Duodenal mucosa (tissue), 2 donors: Measurements from ENCODE around the gene TLE4.

ENCODE experiments used
- H3K27ac ChIP-seq: one replicate; pipeline ENCODE4 v1.7.0; 2013; ENCODE audit warnings: low read depth, low read length
- H3K27me3 ChIP-seq, 2 donors: one replicate each; pipeline ENCODE4 v1.7.0; 2013; ENCODE audit warnings: low read length in 2 of 2, control low read depth in 1 of 2; ENCODE audit not compliant: insufficient read depth in 2 of 2, control insufficient read depth in 1 of 2
- H3K36me3 ChIP-seq, 2 donors: one replicate each; pipeline ENCODE4 v1.7.0; 2013; ENCODE audit warnings: low read length in 2 of 2, control low read depth in 1 of 2; ENCODE audit not compliant: insufficient read depth in 2 of 2, control insufficient read depth in 1 of 2
- H3K4me1 ChIP-seq, 2 donors: one replicate each; pipeline ENCODE4 v1.7.0; 2013; ENCODE audit warnings: low read length in 2 of 2, control low read depth in 1 of 2; ENCODE audit not compliant: insufficient read depth in 2 of 2, control insufficient read depth in 1 of 2
- H3K4me3 ChIP-seq, 2 donors: one replicate each; pipeline ENCODE4 v1.7.0; 2013; ENCODE audit warnings: low read length in 2 of 2, low read depth in 1 of 2
- H3K9ac ChIP-seq, 2 donors: one replicate each; pipeline ENCODE4 v1.7.0; 2013; ENCODE audit warnings: low read length in 2 of 2, low read depth in 1 of 2
- H3K9me3 ChIP-seq, 2 donors: one replicate each; pipeline ENCODE4 v1.7.0; 2013; ENCODE audit warnings: low read length in 2 of 2, control low read depth in 1 of 2; ENCODE audit not compliant: control insufficient read depth in 1 of 2

TLE4 gene

DNA sequence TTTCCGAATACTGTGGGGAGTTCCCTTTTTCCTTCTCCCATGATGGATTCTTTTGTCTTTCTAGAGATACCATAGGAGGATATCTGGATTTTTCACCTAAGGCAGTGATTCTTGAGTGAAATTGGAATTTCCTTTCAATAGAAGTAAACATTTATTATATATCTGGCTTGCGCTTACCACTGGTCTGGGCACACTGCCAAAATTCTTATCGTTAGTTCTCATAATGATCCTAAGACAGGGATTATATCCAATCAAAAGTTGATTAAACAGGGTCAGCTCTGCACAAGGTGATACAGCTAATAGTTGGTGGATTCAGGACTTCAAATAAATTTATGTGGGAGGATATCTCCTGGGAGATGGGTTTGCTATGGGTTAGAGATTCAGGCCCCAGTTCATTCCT, 9.6 kb downstream of the TLE4 start:
- H3K9ac ChIP-seq = no peak overlapping the region
- H3K27me3 ChIP-seq = no peaks in the 10 kb centered on the region
- H3K4me1 ChIP-seq = peaks cover 11 to 40% of the 10 kb centered on the region in 2 donors
- no peak overlapping the region for H3K27ac ChIP-seq
- no peaks in the 10 kb centered on the region for H3K9me3 ChIP-seq
- H3K36me3 ChIP-seq = no peaks in the 10 kb centered on the region
- no peak overlapping the region for H3K4me3 ChIP-seq

DNA sequence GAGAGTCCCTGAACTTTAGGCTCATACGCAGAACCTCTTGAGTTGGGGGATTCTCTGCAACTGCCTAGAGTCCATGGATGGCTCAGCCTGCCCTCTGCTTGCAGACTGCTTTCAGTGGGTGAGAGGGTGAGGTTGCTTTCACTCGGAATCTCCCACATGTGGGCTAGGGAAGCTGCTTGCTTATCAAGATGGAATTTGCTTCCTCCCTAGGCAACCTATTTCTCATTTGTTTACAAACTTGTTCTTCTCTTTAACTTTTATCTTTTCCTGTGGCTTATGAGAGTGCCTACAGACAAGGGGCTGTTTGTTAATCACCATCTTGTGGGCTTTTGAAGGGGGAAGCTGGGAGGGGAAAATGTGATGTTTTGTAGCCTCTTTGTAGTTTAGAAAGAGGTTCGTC, 10.0 kb downstream of the TLE4 start:
- H3K9me3 ChIP-seq = no peaks in the 10 kb centered on the region
- H3K9ac ChIP-seq = no peak overlapping the region
- H3K27me3 ChIP-seq = no peaks in the 10 kb centered on the region
- no peak overlapping the region for H3K27ac ChIP-seq
- no peak overlapping the region for H3K4me3 ChIP-seq
- peaks cover 11 to 40% of the 10 kb centered on the region in 2 donors for H3K4me1 ChIP-seq
- H3K36me3 ChIP-seq = no peaks in the 10 kb centered on the region

DNA sequence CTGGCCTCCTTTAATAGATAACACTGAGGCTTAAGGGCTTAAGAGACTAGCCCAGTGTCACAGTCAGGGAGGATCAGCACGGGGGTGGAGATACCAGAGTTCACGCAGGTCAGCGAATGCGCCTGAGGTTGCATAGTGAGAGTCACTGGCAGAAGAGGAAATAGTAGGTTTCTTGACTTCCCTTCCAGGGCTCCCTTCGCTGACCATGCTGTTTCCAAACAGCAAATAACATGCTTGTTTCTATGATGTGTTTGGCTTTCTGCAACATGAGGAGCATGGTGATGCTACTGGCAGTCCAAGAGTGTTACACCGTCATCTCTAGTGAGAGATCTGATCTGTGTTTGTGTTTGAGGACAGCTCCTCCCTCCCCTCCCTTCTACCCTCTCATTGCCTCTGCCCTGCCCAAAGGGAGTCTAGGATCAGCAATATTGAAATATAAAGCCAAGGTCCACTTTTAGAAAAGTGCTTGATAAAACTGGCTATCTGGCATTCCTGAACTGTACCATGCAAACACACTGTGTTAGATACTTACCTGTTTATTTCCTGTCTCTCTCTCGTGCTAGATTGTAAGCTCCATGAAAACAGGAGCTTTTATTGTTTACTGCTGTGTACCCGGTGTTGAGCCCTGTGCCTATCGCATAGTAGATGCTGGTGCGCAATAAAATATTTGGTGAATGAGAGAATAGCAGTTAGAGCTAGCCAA, 12.3 kb downstream of the TLE4 start:
- H3K4me1 ChIP-seq = peaks cover 11 to 40% of the 10 kb centered on the region in 2 donors
- no peak overlapping the region for H3K27ac ChIP-seq
- H3K9me3 ChIP-seq = no peaks in the 10 kb centered on the region
- no peaks in the 10 kb centered on the region for H3K27me3 ChIP-seq
- H3K4me3 ChIP-seq = no peak overlapping the region
- no peaks in the 10 kb centered on the region for H3K36me3 ChIP-seq
- no peak overlapping the region for H3K9ac ChIP-seq

DNA sequence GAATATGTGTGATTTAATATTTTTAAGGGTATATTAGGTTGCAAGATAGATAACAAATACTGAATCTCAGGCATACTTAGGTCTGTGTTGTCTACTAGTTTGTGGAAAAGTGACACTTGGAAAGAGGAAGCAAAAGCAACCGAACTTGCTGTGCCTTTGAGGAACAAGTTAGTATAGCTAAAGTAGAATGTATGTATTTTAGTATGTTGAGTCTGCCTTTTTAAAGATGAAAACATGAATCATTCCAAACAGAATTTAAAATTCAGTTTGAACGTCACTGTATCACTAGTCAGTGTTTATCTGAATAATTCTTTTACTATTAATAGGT, 12.9 kb downstream of the TLE4 start:
- Histone ChIP-seq H3K27ac (no peak overlapping the region), H3K4me1 (peaks cover 11 to 40% of the 10 kb centered on the region in 2 donors), H3K9ac (no peak overlapping the region), H3K27me3 (no peaks in the 10 kb centered on the region), H3K9me3 (no peaks in the 10 kb centered on the region), H3K4me3 (no peak overlapping the region), H3K36me3 (no peaks in the 10 kb centered on the region)

DNA sequence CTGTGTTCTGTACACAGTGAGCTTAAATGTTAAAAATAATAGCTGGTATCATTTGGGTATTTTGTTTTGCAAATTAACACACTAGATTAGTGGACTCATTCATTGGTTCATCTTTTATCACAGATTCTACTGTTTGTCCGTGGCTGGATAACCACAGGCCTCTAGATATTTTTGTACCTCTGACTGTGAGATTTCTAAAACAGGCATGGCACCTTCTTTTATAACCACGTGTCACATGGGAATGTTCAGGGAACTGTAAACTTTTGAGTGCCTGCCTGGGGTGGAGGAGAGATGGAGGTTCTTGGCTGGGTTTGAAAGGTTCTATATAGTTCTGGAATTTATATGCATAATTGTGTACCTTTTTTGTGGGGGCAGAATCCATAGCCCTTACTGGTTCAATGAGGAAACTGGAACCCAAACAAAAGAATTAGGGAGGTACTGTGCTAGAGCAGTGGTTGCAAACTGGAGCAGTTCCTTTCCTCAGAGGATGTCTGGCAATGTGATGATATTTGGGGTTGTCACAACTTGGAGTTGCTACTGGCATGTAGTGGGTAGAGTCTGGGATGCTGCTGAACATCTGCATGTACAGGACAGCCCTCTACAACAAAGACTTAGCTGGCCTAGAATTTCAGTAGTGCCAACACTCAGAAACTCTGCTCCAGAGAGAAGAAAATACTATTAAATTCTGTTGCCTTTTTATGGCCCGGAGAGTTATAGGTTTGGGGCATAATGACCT, 16.9 kb downstream of the TLE4 start:
- Histone ChIP-seq H3K9ac (no peak overlapping the region), H3K9me3 (no peaks in the 10 kb centered on the region), H3K4me1 (peaks cover 10 to 17% of the 10 kb centered on the region in 2 donors), H3K27ac (no peak overlapping the region), H3K36me3 (no peaks in the 10 kb centered on the region), H3K27me3 (no peaks in the 10 kb centered on the region), H3K4me3 (no peak overlapping the region)

DNA sequence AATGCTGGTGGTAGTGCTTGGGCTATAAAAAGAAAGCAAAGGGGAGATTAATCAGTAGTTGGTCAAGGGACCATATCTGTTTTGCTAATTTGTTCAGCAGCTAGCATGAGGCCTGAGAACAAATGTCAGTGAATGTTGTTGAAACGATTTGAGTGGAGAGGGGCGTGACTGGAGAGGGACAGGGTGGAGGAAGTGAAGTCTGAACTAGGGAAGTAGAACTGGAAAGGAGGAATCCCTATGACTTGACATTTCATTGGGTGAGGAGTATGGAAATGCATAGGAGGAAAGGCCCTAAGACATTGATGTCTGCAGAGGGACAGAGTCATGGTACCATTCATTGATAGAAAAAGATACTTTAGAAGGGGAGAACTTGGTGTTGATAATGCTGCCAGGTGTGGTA, 19.7 kb downstream of the TLE4 start:
- Histone ChIP-seq H3K4me1 (peaks cover 5 to 10% of the 10 kb centered on the region in 2 donors), H3K36me3 (no peaks in the 10 kb centered on the region), H3K9me3 (no peaks in the 10 kb centered on the region), H3K4me3 (no peak overlapping the region), H3K27ac (no peak overlapping the region), H3K27me3 (no peaks in the 10 kb centered on the region), H3K9ac (no peak overlapping the region)

DNA sequence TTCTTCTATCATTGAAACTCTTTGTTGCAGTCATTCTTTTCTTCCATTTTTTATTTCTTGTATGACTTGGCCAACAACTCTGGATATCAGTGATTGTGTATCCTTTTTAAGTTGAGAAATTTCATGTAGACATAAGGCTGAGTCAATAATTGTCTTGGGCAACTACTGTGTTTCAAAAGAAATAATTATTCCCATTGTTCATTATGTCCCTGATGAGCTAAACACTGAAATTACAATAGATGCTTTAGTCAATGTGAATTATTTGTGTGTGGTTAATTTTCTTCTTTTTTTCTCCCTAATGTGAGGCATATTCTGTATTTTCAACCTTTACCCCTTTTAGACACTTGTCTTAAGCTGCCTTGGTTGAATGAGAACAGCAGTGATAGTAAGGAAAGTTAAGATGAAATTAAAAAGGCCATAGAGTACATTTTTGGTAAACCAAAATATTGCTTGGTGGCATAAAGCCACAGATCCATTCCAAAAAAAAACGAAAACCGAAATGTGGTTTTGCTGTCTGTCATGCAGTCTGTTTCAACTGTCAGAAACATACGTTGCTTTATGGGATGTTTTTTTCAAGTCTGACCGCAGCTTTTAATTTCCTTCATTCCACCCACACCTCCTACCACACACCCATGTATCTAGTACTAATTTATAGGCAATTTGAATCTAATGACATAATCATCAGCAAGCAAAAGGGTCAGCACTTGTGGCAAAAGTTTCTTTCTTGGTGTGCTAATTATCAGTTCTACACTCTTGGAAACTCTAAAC, 21.1 kb downstream of the TLE4 start:
- Histone ChIP-seq H3K36me3 (no peaks in the 10 kb centered on the region), H3K4me1 (peaks cover 5 to 10% of the 10 kb centered on the region in 2 donors), H3K9ac (no peak overlapping the region), H3K9me3 (no peaks in the 10 kb centered on the region), H3K4me3 (no peak overlapping the region), H3K27me3 (no peaks in the 10 kb centered on the region), H3K27ac (no peak overlapping the region)

DNA sequence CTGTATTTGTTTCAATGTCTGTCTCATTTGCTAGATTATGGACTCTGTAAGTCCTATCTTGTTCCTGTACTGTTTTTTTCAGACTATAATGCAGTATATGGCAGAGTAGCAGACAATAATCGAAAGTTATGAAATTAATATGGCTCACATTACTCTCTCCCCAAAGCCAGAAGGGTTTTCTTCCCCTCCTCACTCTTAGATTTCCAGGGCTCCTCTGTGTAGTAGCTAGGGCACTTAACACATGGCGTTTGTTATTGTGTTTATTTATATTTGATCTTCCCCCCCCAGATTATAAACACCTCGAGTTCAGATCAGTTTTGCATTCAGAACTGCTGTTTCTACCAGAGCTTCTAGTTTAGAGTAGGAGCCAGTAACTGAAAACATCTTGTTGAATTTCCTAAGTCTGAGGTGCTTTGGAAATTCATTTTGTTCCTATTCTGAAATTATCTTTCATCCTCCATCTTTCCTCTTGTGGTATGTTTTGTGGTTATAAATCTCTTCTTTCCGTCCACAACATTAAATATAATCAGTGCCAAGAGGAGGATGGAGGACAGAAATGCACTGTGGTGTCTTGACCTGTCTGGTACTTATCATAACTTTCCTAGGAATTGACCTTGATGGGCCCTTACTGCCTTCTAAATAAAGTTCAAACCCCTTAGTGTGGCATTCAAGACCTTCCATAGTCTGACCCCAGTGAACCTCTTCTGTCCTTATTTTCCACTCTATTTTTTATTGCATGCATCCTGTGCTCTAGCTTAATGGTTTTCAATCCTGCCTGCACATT, 27.0 kb downstream of the TLE4 start:
- Histone ChIP-seq H3K9ac (no peak overlapping the region), H3K27ac (no peak overlapping the region), H3K36me3 (no peaks in the 10 kb centered on the region), H3K27me3 (no peaks in the 10 kb centered on the region), H3K4me3 (no peak overlapping the region), H3K9me3 (peaks cover 0 to 5% of the 10 kb centered on the region in 2 donors), H3K4me1 (no peaks in the 10 kb centered on the region)

DNA sequence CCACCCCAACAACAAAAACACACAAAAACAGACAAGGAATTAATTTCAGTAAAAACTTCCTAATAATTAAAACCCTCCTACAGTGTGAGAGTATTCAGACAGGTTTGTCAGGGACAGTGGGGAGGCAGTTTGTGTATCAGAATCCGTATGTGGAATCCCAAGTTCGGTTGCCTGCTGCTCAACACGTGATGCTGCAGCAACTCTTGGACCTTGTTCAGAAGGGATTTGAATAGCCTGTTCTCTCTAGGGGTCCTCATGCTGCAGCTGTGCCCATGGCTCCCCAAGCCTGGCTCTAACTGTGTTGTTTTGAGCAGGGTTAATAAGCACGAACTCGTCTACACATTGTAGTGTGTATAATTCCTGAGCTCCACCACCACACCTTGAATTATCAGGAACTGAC, 28.7 kb downstream of the TLE4 start:
- Histone ChIP-seq H3K9ac (no peak overlapping the region), H3K4me1 (no peaks in the 10 kb centered on the region), H3K27ac (no peak overlapping the region), H3K4me3 (no peak overlapping the region), H3K27me3 (no peaks in the 10 kb centered on the region), H3K36me3 (no peaks in the 10 kb centered on the region), H3K9me3 (peaks cover 0 to 5% of the 10 kb centered on the region in 2 donors)
